HG03135 (cell line): ENCODE data around the gene PCDHB10.

Experiments used
- ATAC-seq: cut with Tn5 transposase; IDR thresholded peaks from one replicate; pipeline ENCODE4 v1.9.1; 2021; ENCODE audit warnings: mild to moderate bottlenecking, moderate library complexity; ENCODE audit not compliant: unreplicated experiment

The PCDHB10 gene

GRCh38 chr5:141236516-141237313 is 44.6 kb downstream of the PCDHB10 start:
- ATAC-seq = no peak

DNA sequence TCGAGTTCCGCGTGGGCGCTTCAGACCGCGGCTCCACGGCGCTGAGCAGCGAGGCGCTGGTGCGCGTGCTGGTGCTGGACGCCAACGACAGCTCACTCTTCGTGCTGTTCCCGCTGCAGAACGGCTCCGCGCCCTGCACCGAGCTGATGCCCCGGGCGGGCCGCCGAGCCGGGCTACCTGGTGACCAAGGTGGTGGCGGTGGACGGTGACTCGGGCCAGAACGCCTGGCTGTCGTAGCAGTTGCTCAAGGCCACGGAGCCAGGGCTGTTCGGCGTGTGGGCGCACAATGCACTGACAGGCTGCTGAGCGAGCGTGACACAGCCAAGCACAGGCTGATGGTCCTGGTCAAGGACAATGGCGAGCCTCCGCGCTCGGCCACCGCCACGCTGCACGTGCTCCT is 49.3 kb downstream of the PCDHB10 start:
- ATAC-seq = no peak
